Measurements from ENCODE around the gene LRIG1. TPM values are rescaled to one million over a fixed set of nuclear protein-coding genes. Genes with fewer than 3 reads are reported as not detected.

Gene LRIG1
- total and polyA plus RNA-seq, 9 of the 15 experiments (the other 6 are each of a cell fraction or from before 2014, with no cell fraction given) = 0.05 to 0.38 (median 0.13) TPM; not detected in 3

DNA sequence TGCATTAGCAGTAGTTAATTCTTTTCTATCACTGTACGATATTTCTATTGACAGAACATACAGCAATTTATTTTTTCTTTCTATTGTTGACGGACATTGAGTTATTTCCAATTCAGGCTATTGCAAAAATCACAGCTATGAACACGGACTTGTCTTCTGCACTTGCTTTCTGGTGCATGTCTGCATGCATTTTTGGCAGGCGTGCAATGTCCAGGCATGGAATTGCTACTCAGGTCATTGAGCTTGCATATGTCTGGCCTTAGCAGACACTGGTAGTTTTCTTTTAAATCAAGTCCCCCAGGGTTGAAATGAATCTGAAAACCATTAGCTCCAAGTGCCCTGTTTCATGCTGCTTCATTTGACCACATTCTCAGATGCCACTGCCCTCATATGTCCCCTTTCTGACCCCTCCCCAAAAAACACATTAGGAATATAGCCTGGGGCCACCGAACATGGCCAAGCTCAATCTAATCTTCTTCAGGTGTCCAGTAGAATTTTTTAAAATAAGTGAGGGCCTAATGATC, 72.8 kb downstream of the LRIG1 start:
- WGBS (ENCODE audit: insufficient coverage, low coverage, missing lambda C conversion rate) = 0% methylated on average over 5 of the region's 5 CpGs
- in situ Hi-C loops (cut with MboI) (no loop called here), intact Hi-C loops (cut with micrococcal nuclease) (no loop called here)
- no peak overlapping the region for H3K27ac ChIP-seq (ENCODE audit: extremely low read depth, low read depth, low read length)
- no peak overlapping the region for H2AFZ ChIP-seq (ENCODE audit: low read depth, low read length)
- H3K9ac ChIP-seq (ENCODE audit: insufficient read depth in 1 of 2, low read depth in 2 of 2, low read length in 2 of 2) = no peak overlapping the region
- H3K4me2 ChIP-seq (ENCODE audit: insufficient read depth, low read length) = no peak overlapping the region
- no peaks in the 10 kb centered on the region for H3K9me1 ChIP-seq (ENCODE audit: control insufficient read depth, insufficient read depth, low read length)
- FAIRE-seq (no peak), ATAC-seq (no peak), DNase-seq (ENCODE audit: extremely low read depth in 1 of 4, low spot score in 3 of 4) (no peak)
- H3K36me3 ChIP-seq (ENCODE audit: control insufficient read depth, insufficient read depth, low read length) = no peaks in the 10 kb centered on the region
- no peak overlapping the region for H3K4me3 ChIP-seq
- POLR2A ChIA-PET = interaction anchor here (1.1 kb wide), 1 partner anchor 13 kb away, joined by 3 read pairs; no protein-coding TSS in a partner anchor
- no peaks in the 10 kb centered on the region for H3K9me3 ChIP-seq (replicated peaks; ENCODE audit: control insufficient read depth, insufficient read depth, low read depth, low read length)
- CTCF ChIA-PET (ENCODE audit: low intra/inter-chr PET ratio) = no interaction called here
- H3K27me3 ChIP-seq (ENCODE audit: control insufficient read depth in 2 of 2, insufficient read depth in 2 of 2, low read length in 2 of 2) = peaks cover 4 to 38% of the 10 kb centered on the region in 2 experiments; a peak in 3 of 5 replicates
- no peaks in the 10 kb centered on the region for H3K4me1 ChIP-seq (replicated peaks in 1 of 2; ENCODE audit: control insufficient read depth in 2 of 2, insufficient read depth in 2 of 2, low read length in 2 of 2)
- no peaks in the 10 kb centered on the region; the same call in 1 of the 2 replicates for H4K20me1 ChIP-seq (replicated peaks; ENCODE audit: control insufficient read depth, insufficient read depth, low read length)
- BruUV-seq (replicated peaks) = no TSS peak
- no peaks in the 10 kb centered on the region for H3K79me2 ChIP-seq (ENCODE audit: control insufficient read depth, insufficient read depth, low read length)
- TF ChIP-seq SP1 (CRISPR knock-in tag; IDR thresholded peaks at IDR 0.05) (no peak), ZNF174 (CRISPR knock-in tag; IDR thresholded peaks at IDR 0.05) (no peak), TBP (optimal IDR thresholded peaks at IDR 0.05; ENCODE audit: low read depth, low read length) (no peak), MAZ (CRISPR knock-in tag; conservative IDR thresholded peaks at IDR 0.05 in 1 of 2, IDR thresholded peaks at IDR 0.05 in 1 of 2) (no peak), ZNF445 (CRISPR knock-in tag; IDR thresholded peaks at IDR 0.05; ENCODE audit: low read depth) (no peak), CREB1 (IDR thresholded peaks at IDR 0.05) (no peak), CREB1 (CRISPR knock-in tag; IDR thresholded peaks at IDR 0.05) (no peak), ARNT (IDR thresholded peaks at IDR 0.05) (no peak), NFRKB (IDR thresholded peaks at IDR 0.05; ENCODE audit: low read depth) (no peak)
